ENCODE measurements around the gene PRPF6.

PRPF6 gene

DNA sequence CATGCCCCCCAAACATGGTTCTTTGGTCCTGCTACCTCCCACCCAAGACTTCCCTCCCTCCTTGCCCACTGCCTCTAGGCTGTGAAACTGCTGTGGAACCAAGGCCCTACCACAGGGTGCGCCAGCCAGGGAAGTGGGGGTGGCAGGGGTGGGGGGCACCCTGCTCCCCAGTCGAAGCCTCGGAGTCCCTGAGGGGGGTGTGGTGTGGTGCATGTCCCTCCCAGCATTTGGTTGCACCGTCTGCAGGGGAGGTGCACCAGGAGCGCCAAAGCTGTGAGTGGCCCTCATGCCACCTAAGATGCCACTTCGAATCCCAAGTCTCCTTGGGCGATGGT is 96.6 kb downstream of the PRPF6 start:
- DNase-seq (ENCODE audit: low spot score): no peak

DNA sequence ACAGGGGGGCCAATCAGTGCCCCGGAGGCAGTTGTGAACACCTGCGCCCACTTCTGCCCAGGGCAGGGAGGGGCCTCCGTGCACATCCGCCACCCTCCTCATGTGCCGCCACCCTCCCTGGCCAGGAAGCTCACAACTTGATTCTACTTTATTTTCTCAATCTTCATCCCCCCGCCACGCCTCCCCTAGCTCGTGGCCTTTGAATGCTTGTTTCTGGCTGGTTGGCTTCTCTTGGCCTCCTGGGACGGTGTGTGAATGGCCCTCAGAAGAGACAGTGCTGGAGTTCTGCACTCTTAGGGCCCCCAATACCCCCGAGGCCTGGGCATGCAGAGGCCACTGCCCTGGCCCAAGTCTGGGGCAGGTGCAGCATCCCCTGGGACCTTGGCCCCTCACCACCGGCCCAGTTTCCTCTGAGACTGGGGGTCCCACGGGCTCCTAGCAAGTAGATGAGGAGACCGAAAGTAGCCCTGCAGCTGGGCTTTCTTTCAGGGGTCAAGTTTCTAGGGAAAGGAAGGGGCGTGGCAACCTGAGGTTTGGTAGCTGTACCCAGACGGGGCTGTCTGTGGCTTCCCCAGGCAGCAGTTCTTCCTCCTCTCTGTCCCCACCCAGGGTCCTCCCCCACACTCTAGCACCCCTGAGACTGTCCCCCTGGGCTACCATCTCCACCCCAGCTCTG is 97.1 kb downstream of the PRPF6 start:
- DNase-seq (ENCODE audit: low spot score): no peak

DNA sequence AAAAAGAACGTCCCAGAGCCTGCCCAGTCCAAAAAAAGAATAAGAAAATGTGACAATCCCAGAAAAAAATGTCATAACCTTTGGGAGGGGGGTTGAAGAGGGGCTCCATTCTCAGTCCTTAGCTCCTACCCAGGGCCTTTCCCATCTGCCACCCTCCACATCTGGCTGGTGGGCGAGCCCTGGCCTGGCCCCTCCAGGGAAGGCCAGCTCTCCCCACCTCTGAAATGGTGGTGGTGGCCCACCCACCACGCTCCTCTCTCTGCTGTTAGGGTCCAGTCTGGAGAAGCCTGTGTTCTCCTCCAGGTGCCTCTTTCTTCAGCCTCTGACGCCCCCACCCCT is 98.0 kb downstream of the PRPF6 start:
- no peak for DNase-seq (ENCODE audit: low spot score)

DNA sequence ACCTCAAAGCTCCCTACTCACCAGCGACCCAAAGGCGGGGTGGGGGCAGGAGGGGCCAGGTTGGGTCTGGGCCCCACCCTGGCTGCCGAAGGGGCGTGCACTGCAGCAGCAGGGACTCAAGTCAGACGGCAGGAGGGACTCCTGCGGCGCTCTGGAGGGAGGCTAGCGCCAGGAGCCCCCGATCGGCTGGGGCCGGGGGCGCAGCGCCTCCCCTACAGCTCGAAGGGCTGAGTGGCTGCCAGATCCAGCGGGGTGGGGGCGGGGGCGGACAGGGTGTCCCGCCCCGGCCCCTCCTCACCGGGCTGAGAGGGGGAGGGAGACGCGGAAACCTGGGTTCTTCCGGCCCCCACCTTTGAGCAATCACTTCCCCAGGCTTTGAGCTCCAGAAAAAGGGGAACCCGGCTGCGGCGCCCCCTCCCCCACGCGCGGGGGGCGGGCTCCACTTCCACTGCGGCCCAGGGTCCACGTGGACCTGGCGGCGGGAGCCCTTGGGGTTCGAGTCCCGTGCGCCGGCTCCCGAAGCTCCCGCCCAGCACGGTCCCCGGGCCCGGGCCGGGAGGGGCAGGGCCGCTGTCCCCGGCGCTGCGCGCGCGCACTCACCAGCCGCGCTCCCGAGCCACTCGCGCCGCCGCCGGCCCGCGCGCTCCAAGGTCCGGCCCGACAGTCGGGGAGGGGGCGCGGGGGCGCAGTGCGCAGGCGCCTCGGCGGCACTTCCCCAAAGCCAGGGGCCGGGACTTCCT is 98.5 kb downstream of the PRPF6 start, which contains the start of gene RGS19:
RGS19 (minus strand) TSS at position 246 of the 740 bp plus-strand sequence. CDS start 2,632 bp downstream, outside the sequence.
- peak; percentile 91 for DNase-seq (ENCODE audit: low spot score)

DNA sequence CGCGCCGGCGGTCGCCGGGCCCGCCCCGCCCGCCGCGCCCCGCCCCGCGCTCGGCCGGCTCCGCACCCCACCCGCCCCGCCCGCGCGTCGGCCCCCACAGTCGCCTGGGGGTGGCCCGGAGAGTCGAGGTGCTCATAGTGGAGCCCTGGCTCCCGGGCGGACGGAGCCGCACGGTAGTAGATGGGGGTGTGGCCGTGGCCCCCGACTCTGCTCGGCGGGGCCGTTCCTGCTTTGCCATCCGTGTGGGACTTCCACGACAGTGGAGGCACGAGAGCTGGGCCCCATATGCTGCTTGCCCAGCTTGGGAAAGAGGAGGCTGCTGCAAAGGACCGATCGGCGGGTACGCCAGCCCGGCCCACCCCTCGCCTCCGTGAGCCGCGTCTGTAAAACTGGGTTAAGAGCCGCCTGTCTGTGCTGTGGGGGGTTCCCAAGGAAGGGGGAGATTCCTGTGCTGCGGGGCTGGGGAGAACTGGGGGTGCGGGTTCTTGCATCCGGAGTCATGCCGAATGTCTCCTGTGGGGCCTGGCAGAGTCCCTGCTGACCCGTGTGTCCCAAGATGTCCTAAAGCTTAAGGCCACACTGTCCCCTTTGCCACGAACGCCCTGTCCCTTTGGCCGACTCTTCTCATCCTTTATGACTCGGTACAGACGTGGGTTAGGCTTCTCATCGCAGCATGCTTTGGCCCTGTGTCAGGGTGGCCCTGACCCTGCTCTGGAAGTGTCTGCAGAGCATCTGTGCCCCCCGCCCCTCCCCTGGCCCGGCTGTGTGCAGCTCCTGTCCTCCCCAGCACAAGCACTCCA is 99.3 kb downstream of the PRPF6 start, which contains the start of gene OPRL1:
OPRL1 (plus strand) TSS at position 70 of the 800 bp plus-strand sequence. CDS start 12,639 bp downstream, outside the sequence.
- DNase-seq (ENCODE audit: low spot score): peak; percentile 58

DNA sequence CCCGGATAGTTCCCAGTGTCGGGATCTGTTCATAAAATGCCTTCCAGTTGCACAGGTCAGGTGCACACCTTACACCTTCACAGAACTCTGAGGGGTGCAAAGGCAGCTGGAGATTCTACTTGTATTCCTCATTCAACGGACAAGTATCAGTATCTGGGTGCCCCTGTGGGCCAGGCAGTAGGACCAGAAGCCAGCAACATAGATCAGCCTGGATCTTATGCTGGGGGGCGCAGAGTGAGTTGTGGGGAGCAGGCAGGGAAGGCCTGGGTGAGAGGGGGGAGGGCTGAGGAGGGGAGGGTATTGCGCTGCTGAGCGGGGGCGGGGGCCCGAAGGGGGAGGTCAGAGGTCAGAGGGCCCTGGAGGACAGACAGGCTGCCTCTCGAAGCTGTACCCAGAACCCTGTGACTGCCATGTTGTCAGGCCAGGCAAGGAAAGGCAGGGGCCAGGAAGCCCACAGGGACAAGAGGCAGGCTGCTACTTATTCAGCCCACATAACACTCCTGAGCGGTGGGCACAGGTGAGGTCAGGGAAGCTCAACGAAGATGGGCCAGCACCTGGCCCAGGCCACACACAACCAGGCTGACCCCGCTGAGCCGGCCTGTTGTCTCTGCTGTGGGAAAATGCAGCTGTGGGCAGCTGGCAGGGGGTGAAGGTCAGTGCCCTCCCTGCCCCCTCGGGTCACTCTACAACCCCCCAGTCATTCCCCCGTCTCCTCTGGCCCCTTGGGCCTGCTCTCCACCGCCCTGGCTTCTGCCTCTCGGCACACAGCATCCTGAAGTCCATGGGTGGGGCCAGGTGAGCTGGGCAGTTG is 100.1 kb downstream of the PRPF6 start:
- DNase-seq (ENCODE audit: low spot score): no peak

DNA sequence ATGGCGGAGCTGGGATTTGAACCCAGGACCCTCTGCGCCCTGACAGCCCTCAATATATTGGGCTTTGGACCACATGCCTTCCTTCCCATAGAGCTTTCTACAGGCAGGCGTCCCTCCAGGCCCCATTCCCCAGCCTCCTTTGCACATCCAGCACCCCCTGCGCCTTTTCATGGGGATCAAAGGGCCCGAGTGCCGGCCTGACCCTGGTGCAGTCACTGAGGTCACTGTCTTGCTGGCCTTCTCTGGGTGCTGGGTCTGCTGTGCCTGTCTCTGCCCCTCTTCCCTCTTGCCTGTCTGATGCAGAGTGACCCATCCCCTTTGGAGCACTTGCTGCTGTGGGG is 100.7 kb downstream of the PRPF6 start:
- DNase-seq (ENCODE audit: low spot score): no peak

DNA sequence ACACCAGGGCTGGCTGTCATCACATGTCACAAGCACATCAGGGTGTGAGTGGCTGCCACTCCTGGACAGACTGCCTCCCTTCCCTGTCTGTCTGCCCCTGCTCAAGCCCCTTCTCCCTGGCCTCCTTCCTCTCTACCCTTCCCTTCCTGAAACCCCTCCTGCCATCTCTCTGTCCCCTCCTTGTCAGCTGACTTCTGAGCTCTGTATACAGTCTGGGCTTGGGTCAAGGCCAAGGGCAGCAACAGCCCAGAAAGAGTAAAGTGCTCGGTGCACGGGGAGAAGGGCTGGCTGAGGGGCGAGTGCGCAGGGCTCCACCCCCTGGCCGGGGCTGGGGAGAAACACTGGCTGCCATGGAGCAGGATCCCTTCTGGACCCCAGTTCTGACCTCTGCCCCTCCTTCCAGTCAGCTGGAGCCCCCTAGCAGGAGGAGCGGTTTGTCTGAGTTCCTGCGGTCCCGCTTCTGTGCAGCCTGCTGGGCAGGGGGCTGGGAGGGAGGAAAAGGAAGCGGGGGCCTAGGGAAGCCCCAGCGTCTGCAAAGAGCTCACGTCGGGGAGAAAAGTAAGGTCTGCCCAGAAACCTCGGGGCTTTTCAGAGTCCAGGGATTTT is 101.3 kb downstream of the PRPF6 start:
- no peak for DNase-seq (ENCODE audit: low spot score)
